SU-DHL-6 (cell line): ENCODE results near the gene PRR14.

Experiments
- EZH2phosphoT487 ChIP-seq: fragments of 200-600 bp; sonication (generic), shearing (Covaris generic); conservative IDR thresholded peaks from 2 replicates; pipeline ENCODE4 v1.6.1; 2018; ENCODE audit warnings: mild to moderate bottlenecking, antibody characterized with exemption, low read length, moderate library complexity, mixed read lengths
- TF ChIP-seq, protein P1 (sequence below): fragments of 200-600 bp; sonication (generic); IDR thresholded peaks from one replicate; pipeline ENCODE4 v1.5.1; 2017; ENCODE audit warnings: antibody characterized with exemption, mild to moderate bottlenecking, low read length, moderate library complexity; ENCODE audit not compliant: insufficient read depth, poor library complexity, severe bottlenecking

DNA sequence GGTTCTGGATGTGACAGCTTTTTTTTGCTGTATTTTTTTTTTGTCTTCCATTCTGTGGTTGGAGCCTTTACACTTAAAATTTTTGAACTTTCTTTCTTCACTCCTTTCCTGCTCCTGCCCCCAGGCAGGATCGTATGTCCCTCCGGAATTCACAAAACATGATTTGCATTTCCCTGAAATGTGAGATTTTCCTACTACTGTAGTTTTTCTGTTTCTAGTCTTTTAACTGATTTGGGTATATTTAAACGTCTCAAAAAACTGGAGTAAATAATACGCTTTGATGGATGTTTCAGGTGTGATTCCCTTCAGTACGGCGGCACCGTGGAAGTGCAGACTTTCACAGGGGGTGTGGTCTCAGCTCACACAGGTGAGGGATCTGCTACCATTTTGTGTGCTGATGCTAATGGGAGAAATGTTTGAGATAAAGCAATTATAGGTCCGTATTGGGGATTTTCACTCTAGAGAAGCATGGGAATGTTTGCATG is 48.9 kb downstream of the PRR14 start:
- TF ChIP-seq, protein P1, sequence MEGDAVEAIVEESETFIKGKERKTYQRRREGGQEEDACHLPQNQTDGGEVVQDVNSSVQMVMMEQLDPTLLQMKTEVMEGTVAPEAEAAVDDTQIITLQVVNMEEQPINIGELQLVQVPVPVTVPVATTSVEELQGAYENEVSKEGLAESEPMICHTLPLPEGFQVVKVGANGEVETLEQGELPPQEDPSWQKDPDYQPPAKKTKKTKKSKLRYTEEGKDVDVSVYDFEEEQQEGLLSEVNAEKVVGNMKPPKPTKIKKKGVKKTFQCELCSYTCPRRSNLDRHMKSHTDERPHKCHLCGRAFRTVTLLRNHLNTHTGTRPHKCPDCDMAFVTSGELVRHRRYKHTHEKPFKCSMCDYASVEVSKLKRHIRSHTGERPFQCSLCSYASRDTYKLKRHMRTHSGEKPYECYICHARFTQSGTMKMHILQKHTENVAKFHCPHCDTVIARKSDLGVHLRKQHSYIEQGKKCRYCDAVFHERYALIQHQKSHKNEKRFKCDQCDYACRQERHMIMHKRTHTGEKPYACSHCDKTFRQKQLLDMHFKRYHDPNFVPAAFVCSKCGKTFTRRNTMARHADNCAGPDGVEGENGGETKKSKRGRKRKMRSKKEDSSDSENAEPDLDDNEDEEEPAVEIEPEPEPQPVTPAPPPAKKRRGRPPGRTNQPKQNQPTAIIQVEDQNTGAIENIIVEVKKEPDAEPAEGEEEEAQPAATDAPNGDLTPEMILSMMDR, result no peak
- no peak for TF ChIP-seq EZH2phosphoT487
